ENCODE measurements around the gene ICAM4. TPM values are rescaled to one million over a fixed set of nuclear protein-coding genes. Genes with fewer than 3 reads are reported as not detected.
A peak's percentile ranks its signal among the peaks of the same experiment; 100 is the strongest.

Gene ICAM4
- total and polyA plus RNA-seq, 2 of the 13 experiments (the other 11 are each of a cell fraction or from before 2014, with no cell fraction given): 2.9 to 4.0 TPM

DNA sequence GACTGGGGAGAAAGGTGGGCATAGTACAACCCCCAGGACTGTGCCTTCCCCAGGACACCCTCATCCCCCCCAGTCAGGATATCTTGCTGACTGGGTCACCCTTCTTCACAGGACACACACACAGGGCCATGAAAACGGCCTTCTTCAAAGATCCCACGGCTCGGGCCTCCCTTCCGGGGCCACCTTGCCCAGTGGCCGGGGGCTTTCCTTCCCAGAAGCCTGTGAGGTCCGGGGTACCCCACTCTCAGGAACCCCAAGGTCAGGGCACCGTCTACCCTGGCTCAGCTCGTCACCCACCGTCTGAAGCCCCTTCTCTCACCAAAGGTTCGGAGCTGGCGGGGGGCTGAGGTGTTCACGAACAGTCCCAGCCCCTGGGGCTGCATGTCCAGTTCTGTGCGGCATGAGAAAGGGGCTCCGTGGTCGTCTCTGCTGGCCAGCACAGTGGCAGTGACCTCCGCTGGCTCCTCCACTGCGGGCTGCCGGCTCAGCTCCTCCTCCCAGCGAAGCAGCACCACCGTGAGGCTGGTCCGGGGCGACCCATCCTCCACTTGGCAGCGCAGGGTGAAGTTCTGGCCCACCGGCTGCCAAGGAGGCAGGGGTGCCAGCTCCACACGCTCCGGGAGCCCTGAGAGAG, 48.7 kb downstream of the ICAM4 start (continued):
- TF ChIP-seq, protein P1, sequence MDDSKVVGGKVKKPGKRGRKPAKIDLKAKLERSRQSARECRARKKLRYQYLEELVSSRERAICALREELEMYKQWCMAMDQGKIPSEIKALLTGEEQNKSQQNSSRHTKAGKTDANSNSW (CRISPR knock-in tag; IDR thresholded peaks at IDR 0.05; ENCODE audit: borderline replicate concordance): no peak
- no peak for TF ChIP-seq ZNF30 (CRISPR knock-in tag; IDR thresholded peaks at IDR 0.05)
- TF ChIP-seq ZNF335 (CRISPR knock-in tag; IDR thresholded peaks at IDR 0.05): 0 out of 2 replicates have a peak, but pooled peaks have one; percentile 41
- TF ChIP-seq LBX2 (CRISPR knock-in tag; IDR thresholded peaks at IDR 0.05; ENCODE audit: borderline replicate concordance): no peak
- TF ChIP-seq TOE1 (CRISPR knock-in tag; IDR thresholded peaks at IDR 0.05): no peak
- TF ChIP-seq ZNF850 (CRISPR knock-in tag; conservative IDR thresholded peaks at IDR 0.05): no peak
- TF ChIP-seq, protein P2, sequence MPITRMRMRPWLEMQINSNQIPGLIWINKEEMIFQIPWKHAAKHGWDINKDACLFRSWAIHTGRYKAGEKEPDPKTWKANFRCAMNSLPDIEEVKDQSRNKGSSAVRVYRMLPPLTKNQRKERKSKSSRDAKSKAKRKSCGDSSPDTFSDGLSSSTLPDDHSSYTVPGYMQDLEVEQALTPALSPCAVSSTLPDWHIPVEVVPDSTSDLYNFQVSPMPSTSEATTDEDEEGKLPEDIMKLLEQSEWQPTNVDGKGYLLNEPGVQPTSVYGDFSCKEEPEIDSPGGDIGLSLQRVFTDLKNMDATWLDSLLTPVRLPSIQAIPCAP (CRISPR knock-in tag; IDR thresholded peaks at IDR 0.05; ENCODE audit: low read depth): no peak
- no peak for TF ChIP-seq ZNF180 (CRISPR knock-in tag; IDR thresholded peaks at IDR 0.05; ENCODE audit: borderline replicate concordance, low read depth)
- no peak for TF ChIP-seq BHLHE40 (IDR thresholded peaks at IDR 0.05; ENCODE audit: low read length)
- peak; percentile 59; the same call in 1 of the 2 replicates for TF ChIP-seq IRF2 (CRISPR knock-in tag; IDR thresholded peaks at IDR 0.05)
- TF ChIP-seq NCOR1 (IDR thresholded peaks at IDR 0.05; ENCODE audit: borderline replicate concordance, low read length): no peak
- TF ChIP-seq, protein P3, sequence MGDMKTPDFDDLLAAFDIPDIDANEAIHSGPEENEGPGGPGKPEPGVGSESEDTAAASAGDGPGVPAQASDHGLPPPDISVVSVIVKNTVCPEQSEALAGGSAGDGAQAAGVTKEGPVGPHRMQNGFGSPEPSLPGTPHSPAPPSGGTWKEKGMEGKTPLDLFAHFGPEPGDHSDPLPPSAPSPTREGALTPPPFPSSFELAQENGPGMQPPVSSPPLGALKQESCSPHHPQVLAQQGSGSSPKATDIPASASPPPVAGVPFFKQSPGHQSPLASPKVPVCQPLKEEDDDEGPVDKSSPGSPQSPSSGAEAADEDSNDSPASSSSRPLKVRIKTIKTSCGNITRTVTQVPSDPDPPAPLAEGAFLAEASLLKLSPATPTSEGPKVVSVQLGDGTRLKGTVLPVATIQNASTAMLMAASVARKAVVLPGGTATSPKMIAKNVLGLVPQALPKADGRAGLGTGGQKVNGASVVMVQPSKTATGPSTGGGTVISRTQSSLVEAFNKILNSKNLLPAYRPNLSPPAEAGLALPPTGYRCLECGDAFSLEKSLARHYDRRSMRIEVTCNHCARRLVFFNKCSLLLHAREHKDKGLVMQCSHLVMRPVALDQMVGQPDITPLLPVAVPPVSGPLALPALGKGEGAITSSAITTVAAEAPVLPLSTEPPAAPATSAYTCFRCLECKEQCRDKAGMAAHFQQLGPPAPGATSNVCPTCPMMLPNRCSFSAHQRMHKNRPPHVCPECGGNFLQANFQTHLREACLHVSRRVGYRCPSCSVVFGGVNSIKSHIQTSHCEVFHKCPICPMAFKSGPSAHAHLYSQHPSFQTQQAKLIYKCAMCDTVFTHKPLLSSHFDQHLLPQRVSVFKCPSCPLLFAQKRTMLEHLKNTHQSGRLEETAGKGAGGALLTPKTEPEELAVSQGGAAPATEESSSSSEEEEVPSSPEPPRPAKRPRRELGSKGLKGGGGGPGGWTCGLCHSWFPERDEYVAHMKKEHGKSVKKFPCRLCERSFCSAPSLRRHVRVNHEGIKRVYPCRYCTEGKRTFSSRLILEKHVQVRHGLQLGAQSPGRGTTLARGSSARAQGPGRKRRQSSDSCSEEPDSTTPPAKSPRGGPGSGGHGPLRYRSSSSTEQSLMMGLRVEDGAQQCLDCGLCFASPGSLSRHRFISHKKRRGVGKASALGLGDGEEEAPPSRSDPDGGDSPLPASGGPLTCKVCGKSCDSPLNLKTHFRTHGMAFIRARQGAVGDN (CRISPR knock-in tag; IDR thresholded peaks at IDR 0.05): 0 out of 2 replicates have a peak, but pooled peaks have one; percentile 8
- TF ChIP-seq ZNF138 (CRISPR knock-in tag; IDR thresholded peaks at IDR 0.05; ENCODE audit: low read depth): no peak
- peak; percentile 19; the same call in 1 of the 2 replicates for TF ChIP-seq ZNF768 (CRISPR knock-in tag; IDR thresholded peaks at IDR 0.05)
- TF ChIP-seq ZBTB26 (CRISPR knock-in tag; IDR thresholded peaks at IDR 0.05; ENCODE audit: borderline replicate concordance): no peak
- TF ChIP-seq CREM (IDR thresholded peaks at IDR 0.05): no peak
- TF ChIP-seq CREM (CRISPR knock-in tag; IDR thresholded peaks at IDR 0.05): no peak
- no peak for TF ChIP-seq ZBTB21 (CRISPR knock-in tag; IDR thresholded peaks at IDR 0.05)
- no peak for TF ChIP-seq HES4 (CRISPR knock-in tag; IDR thresholded peaks at IDR 0.05; ENCODE audit: borderline replicate concordance)
- no peak for TF ChIP-seq PHF20 (CRISPR knock-in tag; IDR thresholded peaks at IDR 0.05)
- TF ChIP-seq ERF (CRISPR knock-in tag; IDR thresholded peaks at IDR 0.05): 0 out of 2 replicates have a peak, but pooled peaks have one; percentile 23
- no peak for TF ChIP-seq SAFB2 (CRISPR knock-in tag; IDR thresholded peaks at IDR 0.05; ENCODE audit: borderline replicate concordance, low read depth)
- no peak for TF ChIP-seq NR0B2 (CRISPR knock-in tag; IDR thresholded peaks at IDR 0.05)
